HG03066 (cell line): ENCODE data around the gene MTUS2.

Experiments used
- ATAC-seq: cut with Tn5 transposase; IDR thresholded peaks from one replicate; pipeline ENCODE4 v1.9.1; 2021; ENCODE audit warnings: low read depth; ENCODE audit not compliant: unreplicated experiment

Gene MTUS2

GRCh38 chr13:29434217-29434945 is 614.2 kb downstream of the MTUS2 start:
- no peak for ATAC-seq

- ATAC-seq, result no peak
These were observed 615.2 kb downstream of the MTUS2 start for GRCh38 chr13:29435125-29435911.

- ATAC-seq, result no peak
These were observed 616.2 kb downstream of the MTUS2 start for GRCh38 chr13:29436291-29436690.

GRCh38 chr13:29436721-29437280 is 616.7 kb downstream of the MTUS2 start:
- ATAC-seq, result no peak

- ATAC-seq, result no peak
These were observed 618.6 kb downstream of the MTUS2 start for GRCh38 chr13:29438769-29439168.

- ATAC-seq, result no peak
These were observed 619.7 kb downstream of the MTUS2 start for GRCh38 chr13:29439601-29440388.

- ATAC-seq, result no peak
These were observed 621.2 kb downstream of the MTUS2 start for GRCh38 chr13:29441306-29441705.

- no peak for ATAC-seq
These were observed 625.9 kb downstream of the MTUS2 start for GRCh38 chr13:29446016-29446415.

GRCh38 chr13:29448174-29448573 is 628.0 kb downstream of the MTUS2 start:
- ATAC-seq, result no peak

- no peak for ATAC-seq
These were observed 629.6 kb downstream of the MTUS2 start for GRCh38 chr13:29449726-29450125.

- no peak for ATAC-seq
These were observed 631.8 kb downstream of the MTUS2 start for GRCh38 chr13:29451976-29452375.

- ATAC-seq, result no peak
These were observed 632.9 kb downstream of the MTUS2 start for GRCh38 chr13:29452773-29453616.

GRCh38 chr13:29453617-29454011 is 633.5 kb downstream of the MTUS2 start:
- no peak for ATAC-seq

- ATAC-seq, result no peak
These were observed 634.9 kb downstream of the MTUS2 start for GRCh38 chr13:29454931-29455481.

- ATAC-seq, result no peak
These were observed 636.3 kb downstream of the MTUS2 start for GRCh38 chr13:29456419-29456818.

GRCh38 chr13:29457299-29457698 is 637.2 kb downstream of the MTUS2 start:
- ATAC-seq, result no peak

- no peak for ATAC-seq
These were observed 638.3 kb downstream of the MTUS2 start for GRCh38 chr13:29458419-29458818.

- no peak for ATAC-seq
These were observed 639.7 kb downstream of the MTUS2 start for GRCh38 chr13:29459813-29460355.

- ATAC-seq, result no peak
These were observed 644.1 kb downstream of the MTUS2 start for GRCh38 chr13:29464105-29464679.
